Coronary artery (tissue), 2 donors: Measurements from ENCODE around the gene WDFY4.
A peak's percentile ranks its signal among the peaks of the same experiment; 100 is the strongest.

Experiments
- DNase-seq: peaks from one replicate; pipeline ENCODE4 v3.0.0-alpha.2; 2017; ENCODE audit warnings: low spot score
- H3K27ac ChIP-seq, 2 donors: fragments of 200-600 bp; sonication (generic); one replicate each; pipeline ENCODE4 v1.5.1; 2016 to 2019
- H3K4me3 ChIP-seq: fragments of 200-600 bp; sonication (generic); 2 replicates; pipeline ENCODE4 v1.5.1; 2016; ENCODE audit warnings: mild to moderate bottlenecking, moderate library complexity
- CTCF ChIP-seq: fragments of 200-600 bp; sonication (generic); IDR thresholded peaks from one replicate; pipeline ENCODE4 v1.5.1; 2019; ENCODE audit warnings: antibody characterized with exemption

WDFY4 gene

GRCh38 chr10:48682265-48682664, 2.4 kb upstream of the WDFY4 start:
- TF ChIP-seq CTCF: no peak
- no peak overlapping the region for H3K27ac ChIP-seq
- no peak for DNase-seq
- no peak overlapping the region for H3K4me3 ChIP-seq

GRCh38 chr10:48683424-48683823, 1.2 kb upstream of the WDFY4 start:
- no peak for TF ChIP-seq CTCF
- no peak for DNase-seq
- no peak overlapping the region for H3K27ac ChIP-seq
- H3K4me3 ChIP-seq: no peak overlapping the region

GRCh38 chr10:48683868-48684267, 805 bp upstream of the WDFY4 start:
- no peak overlapping the region for H3K27ac ChIP-seq
- TF ChIP-seq CTCF: no peak
- no peak overlapping the region for H3K4me3 ChIP-seq
- no peak for DNase-seq

GRCh38 chr10:48684463-48684791, 246 bp upstream of the WDFY4 start:
- no peak overlapping the region for H3K4me3 ChIP-seq
- H3K27ac ChIP-seq: peak overlapping the region in 1 of 2 donors; percentile 80
- no peak for TF ChIP-seq CTCF
- DNase-seq: no peak

- no peak for DNase-seq
- no peak overlapping the region for H3K4me3 ChIP-seq
- no peak overlapping the region for H3K27ac ChIP-seq
- TF ChIP-seq CTCF: no peak
Measured at GRCh38 chr10:48685731-48686130, 1.1 kb downstream of the WDFY4 start.

GRCh38 chr10:48690791-48691660, 6.4 kb downstream of the WDFY4 start:
- no peak overlapping the region for H3K4me3 ChIP-seq
- DNase-seq: no peak
- H3K27ac ChIP-seq: no peak overlapping the region
- TF ChIP-seq CTCF: no peak

- H3K27ac ChIP-seq: no peak overlapping the region
Measured at GRCh38 chr10:48691812-48692528, 7.3 kb downstream of the WDFY4 start.

More at GRCh38 chr10:48691812-48692528, 7.3 kb downstream of the WDFY4 start:
- H3K4me3 ChIP-seq: no peak overlapping the region
- no peak for DNase-seq
- TF ChIP-seq CTCF: no peak
